Prostate gland (tissue), 2 donors: ENCODE data around the gene LSM7.

Experiments
- CTCF ChIP-seq, 4 experiments: fragments of 200-600 bp in 2 of 4; fragments of 450-650 bp in 2 of 4; sonication (generic) in 2 of 4; IDR thresholded peaks; 1 replicate in 3 of 4; 2 replicates in 1 of 4; pipeline ENCODE4 v1.5.1; 2016 to 2019; ENCODE audit warnings: antibody characterized with exemption in 4 of 4, mild to moderate bottlenecking in 2 of 4, moderate library complexity in 2 of 4
- POLR2AphosphoS5 ChIP-seq: sonication (generic); formaldehyde crosslinking; IDR thresholded peaks from one replicate; pipeline ENCODE4 v1.6.1; 2017; ENCODE audit warnings: antibody characterized with exemption

GRCh38 chr19:2331601-2332246 lies 3.3 kb upstream of the LSM7 start:
- TF ChIP-seq CTCF (IDR thresholded peaks at IDR 0.05) (no peak), POLR2AphosphoS5 (no peak)
